Stimulated activated CD4-positive, alpha-beta T cell treated with anti-CD3 and anti-CD28 coated beads, Interleukin-4, amount 100 ng/mL, for 24 hours (primary cell): Measurements from ENCODE around the gene LIPC.
A peak's percentile ranks its signal among the peaks of the same experiment; 100 is the strongest.

Experiments
- DNase-seq: peaks from one replicate; pipeline ENCODE4 v3.0.0-alpha.2; 2020

The LIPC gene

DNA sequence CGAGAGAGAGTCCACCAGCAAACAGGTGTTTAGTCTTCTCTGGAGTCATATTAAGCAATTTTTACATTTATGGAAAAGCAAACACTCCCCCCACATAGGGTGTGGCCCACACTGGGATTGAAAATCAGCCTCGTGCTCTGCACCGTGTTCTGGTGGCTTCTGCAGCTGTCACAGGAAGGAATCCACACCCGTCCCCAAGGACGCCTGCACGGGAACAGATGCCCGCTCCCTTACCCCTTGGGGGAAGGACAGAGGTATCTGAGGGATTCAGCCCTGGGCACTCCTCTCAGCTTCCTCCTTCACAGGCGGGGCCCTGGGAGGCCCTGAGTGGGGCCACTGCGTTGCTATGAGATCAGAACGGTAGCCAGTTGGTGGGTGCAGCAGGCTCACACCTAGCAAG lies 27.8 kb downstream of the LIPC start:
- no peak for DNase-seq

DNA sequence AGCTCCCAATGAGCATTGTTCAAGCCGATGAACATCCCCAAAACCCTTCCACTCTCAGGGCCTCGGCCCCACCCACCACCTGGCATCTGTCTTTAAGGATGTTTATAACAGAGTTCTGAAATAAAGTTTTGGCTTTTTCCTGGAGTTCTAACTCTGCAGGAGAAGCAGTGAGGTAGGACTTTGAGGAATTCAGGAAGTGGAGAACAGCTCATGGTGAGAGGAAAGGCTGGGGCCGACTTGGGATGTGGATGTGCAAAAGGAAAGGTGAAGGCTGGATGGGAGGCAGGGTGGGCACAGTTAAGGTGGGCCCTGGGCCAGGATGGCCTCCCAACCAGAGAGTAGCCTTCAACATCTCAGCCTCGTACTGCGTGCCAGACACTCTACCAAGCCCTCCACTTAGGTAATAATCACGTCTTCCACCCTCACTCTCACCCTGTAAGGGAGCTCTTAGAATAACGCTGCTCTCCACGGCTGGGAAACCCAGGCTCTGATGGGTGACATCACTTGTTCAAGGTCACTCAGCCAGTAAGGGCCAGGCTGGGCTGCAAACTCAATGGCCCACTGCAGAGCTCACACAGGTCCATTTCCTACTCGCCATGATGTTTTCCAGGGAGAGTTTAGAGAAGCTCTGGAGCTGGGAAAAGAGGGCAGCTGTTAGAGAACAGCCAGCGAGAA lies 28.5 kb downstream of the LIPC start:
- DNase-seq = no peak

DNA sequence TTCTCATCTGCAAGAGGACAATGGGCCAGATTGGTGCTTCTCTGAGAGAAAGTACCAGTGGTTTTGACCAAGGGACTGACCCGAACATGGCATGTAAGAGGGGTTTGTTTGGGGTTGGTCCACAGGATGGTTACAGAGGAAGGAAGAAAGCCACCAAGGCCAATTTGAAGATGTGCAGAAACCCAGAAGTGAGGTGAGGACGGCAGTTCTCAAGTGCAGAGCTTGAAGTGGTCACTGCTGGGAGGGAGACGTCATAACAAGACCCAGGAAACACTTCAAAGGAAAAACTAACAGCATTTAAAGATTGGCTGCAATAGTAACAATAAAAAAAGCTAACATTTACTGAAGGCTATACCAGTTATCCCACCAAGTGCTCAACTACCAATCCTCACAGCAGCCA lies 29.1 kb downstream of the LIPC start:
- DNase-seq = no peak

DNA sequence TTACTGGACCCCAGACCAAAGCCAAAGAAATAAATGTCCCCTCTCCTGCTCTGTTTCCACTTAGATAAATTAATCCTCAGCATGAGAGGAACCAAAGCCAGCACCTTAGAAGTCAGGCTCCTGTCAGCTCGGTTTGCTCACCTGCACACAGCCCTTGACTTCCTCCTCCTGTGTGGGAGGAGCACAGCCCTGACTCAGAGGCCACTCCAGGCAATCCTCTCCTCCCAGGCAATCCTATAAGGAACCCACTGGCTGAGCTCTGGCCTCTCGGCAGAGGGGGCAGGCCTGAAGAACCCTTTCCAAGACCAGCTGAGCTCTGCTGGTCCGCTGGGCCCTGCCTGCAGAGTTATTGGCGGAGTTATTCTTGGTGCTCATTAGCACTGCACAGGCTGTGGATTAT lies 30.8 kb downstream of the LIPC start:
- no peak for DNase-seq

DNA sequence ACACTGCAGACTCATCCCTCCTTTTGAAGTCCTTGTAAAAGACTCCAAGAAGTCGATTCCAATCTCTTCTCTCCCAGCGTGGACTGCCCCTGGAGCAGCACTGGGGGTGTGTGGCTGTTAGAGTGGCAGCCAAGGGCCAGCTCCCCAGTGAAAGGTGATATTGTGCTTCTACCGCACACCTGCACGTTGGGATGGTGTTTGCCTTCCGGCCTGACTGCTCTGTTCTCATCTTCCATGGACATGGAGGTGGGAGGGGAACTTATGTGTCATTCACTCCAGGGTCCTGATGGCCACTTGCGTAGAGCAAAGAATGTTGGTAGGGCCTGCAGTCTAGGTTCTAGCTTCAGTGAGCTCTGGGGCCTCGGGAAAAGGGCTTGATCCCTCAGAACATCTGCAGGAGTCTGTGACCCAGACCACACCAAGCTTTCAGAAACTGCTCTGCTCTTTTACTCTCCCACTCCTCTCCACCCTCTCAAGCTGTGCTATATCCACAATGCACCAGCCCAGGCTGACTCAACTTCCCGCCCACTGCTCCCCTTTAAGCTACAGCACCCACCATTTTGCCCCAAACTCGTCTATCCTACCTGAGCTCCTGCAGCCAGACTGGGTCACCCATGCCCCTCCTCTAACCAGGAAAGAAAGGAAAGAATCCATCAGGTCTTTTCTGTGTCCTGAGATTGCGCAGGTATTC lies 31.3 kb downstream of the LIPC start:
- peak; percentile 17 for DNase-seq

DNA sequence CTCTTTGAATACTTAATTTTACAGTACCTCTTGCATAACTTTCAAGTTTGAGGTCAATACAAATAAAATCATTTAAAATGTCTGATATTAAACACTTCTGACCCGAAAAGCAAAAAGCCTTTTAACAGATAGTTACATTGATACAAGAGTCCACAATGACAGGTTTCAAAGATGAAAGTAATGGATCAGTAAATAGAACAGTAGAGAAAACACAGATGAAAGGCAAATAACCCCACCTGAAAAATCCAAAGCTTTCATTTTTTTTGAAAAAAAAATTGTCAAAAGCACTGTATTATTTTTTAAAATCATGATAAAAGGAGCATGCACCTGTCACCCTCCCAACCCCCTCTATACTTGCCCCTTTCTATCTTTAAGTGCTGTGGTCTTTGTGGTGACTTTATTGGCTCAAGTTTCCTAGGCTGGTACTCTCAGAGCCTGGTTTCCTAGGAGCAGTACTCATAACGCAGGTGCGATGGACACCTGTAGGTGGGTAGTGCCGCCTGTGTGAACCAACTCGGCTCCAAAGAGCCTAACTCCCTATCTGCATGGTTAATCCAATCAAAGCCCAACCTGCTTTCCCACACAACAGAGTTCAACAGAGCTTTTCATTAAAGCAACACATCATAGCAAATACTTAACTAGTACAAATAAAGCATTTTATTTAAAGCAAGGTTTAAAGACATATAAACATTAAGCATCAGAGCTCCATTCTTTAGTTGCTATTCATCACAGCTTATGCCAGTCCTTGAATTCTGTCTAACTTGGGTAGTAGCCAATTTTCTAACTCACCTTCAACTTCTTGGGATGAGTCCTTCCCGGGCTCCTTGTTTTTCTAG lies 32.2 kb downstream of the LIPC start:
- DNase-seq = no peak

DNA sequence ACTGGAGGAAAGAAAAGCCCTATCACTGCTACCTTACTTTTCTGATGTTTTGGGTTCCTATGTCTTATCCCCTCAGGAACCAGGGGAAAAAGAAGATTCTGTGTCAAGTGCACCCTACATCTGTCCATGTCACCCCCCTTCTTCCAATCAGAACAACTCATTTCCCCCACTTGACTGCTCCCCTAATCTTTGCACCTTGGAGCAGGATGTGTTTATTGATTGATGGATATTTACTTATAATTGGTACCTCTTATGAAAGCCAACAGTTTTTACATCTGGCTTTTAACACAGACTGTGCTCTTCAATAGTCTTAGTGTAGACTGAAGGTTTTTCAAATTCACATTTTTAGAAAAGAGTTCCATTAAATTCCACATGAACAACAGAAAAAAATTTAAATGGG lies 33.3 kb downstream of the LIPC start:
- DNase-seq = no peak

DNA sequence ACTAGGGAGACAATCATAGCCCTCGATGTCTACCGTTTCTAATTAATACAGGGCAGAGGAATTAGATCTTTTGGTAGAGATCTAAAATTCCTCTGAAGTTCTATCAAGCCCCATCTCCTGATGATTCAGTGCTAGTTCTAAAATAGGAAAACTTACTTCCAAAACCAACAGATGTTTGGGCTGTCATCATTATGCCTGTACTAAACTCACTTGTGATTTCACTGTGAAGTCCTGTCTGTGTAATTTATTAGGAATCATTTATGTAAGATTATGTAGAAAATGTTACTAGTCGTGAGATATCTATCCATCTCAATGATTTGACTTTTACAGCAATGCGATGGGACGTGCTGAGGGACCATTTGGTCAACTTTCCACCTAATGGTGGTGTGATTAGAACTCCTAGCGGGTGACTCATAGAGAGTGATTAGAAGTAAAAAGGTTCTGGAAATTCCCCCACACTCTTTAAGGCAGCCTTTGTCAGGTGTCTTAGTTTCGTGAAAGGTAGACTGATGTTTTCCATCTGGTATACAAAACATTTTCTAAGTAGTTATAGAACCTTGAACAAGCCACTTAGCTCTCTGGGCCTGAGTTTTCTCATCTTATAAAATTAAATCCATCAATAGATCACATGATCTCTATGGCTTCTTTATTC lies 34.2 kb downstream of the LIPC start:
- DNase-seq = no peak

DNA sequence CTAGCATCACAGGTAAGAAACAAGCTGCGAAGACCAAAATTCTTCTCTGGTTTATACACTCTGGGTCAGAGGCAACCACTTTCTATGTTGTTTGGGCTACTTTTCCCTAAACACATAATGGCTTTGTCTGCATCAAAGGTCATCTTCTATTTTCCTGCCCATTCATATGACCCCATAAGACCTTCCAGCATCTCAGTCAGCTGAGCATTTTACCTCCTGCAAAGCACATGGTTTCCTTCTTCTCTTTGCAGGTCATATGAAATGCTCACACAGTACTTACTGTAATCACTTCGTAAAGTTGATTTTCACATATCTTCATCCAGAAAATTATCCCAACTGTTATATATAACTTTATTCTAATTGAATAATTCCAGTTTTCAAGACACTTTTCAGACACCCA lies 34.8 kb downstream of the LIPC start:
- DNase-seq = no peak

DNA sequence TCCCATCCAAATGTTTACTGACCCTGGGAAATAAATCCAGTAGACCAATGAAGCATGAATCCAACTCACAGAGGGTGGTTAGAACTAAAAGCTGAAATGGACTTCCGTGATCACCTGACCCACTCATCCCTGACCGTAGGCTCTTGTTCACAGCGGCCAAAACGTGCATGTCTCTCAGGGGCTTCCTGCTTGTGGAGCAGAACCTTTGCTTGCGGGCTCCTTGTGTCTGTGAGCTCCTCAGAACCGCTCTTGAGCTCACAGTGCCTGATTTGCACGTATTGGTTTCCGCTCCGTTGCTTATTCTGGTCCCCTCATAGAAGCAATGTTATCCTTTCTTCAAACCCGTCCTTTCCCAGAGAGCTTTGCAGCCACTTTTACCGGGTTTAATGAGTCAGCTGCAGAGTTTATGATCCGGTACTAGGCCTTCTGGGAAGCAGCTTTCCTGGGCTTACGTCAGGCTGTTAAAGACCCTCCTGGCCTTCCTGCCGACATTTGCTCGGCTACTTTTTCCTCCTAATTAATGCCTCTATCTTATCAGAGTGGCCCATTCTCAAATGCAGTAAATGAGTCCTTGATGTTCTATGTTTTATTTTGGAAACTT lies 35.4 kb downstream of the LIPC start:
- no peak for DNase-seq

DNA sequence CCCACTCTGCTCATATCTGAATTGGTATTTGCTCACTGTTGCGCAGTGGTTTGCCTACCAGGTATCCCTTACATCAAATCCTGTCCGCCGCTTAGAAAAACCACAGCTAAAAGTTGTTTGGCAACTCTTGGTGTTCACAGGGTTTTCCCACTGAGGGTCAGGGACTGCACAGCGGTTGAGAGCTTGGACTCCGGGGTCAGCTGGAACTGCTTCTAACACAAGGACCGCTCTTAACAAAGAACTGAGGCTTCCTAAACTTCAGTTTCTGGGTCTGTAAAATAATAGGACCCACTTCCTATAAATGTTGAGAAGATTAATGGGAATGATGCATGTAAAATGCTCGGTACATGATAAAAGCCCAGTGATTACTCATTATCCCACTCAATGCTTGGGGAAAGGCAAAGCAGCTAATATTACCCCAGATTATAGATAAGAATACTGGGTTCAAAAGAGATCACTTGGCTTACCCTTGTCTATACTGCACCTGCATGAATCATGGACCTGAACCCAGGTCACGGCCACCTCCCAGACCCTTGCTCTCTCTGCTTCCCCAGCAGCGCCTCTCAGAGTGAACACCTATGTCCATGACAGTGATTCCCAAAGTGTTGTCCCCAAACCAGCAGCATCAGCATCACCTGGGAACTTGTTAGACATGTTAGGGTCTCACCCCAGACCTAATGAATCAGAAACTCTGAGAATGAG lies 36.1 kb downstream of the LIPC start:
- no peak for DNase-seq

DNA sequence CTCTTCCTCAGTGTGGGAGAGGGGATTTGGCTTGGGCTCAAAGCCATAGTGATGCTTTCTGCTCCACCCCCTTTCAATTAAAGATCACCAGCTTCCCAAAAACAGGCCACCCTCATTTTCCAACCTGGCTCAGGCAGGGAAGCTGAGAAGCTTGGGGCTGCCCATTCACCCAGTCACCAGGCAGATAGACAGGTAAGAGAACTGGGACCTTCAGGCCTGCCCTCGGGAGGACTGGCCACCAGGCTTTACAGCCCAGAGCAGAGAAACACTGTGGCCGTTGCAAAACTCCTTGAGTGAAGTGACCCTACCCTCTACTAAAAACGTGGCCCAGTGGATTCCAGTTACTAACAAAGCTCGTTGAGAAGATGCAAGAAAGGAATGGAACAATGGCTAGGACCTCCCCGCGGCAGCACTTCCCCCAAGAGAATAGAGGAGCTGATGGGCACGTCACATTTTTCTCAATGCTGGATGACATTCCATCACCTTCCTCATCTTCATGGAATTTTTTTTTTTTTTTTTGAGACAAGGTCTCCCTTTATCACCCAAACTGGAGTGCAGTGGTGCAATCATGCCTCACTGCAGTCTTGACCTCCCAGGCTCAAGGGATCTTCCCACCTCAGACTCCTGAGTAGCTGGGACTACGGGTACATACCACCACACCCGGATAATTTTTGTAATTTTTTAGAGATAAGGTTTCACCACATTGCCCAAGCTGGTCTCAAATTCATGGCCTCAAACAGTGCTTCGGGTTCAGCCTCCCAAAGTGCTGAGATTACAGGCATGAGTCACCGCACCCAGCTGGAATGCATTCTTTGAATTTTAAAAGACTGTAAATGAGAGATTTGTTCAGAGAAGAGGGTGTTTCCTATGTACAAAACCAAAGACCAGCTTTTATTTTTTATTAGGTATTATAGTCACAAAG lies 37.9 kb downstream of the LIPC start:
- no peak for DNase-seq

DNA sequence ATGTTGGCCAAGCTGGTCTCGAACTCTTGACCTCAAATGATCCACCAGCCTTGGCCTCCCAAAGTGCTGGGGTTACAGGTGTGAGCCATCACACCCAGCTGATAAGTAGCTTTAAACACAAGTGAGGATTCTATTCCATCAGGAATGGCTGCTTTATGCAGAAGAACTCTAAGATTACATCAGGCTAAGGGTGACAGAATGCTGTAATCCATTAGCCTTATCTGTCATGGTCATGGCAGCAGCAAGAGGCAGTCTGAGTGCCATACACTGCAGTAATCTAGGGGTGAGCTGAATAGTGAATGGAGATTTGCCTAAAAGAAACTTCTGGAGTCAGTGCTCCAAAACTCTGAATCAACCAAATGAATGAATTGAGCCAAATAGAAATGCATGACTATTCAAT lies 39.6 kb downstream of the LIPC start:
- no peak for DNase-seq

DNA sequence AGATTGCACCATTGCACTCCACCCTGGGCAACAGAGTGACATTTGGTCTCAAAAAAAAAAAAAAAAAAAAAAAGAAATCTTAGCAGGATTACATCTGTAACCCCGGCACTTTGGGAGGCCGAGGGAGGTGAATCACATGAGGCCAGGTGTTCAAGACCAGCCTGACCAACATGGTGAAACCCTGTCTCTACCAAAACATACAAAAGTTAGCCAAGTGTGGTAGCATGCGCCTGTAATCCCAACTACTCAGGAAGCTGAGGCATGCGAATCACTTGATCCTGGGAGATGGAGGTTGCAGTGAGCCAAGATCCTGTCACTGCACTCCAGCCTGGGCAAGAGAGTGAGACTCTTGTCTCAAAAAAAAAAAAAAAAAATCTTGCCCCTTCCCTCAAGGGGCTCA lies 40.4 kb downstream of the LIPC start:
- no peak for DNase-seq

DNA sequence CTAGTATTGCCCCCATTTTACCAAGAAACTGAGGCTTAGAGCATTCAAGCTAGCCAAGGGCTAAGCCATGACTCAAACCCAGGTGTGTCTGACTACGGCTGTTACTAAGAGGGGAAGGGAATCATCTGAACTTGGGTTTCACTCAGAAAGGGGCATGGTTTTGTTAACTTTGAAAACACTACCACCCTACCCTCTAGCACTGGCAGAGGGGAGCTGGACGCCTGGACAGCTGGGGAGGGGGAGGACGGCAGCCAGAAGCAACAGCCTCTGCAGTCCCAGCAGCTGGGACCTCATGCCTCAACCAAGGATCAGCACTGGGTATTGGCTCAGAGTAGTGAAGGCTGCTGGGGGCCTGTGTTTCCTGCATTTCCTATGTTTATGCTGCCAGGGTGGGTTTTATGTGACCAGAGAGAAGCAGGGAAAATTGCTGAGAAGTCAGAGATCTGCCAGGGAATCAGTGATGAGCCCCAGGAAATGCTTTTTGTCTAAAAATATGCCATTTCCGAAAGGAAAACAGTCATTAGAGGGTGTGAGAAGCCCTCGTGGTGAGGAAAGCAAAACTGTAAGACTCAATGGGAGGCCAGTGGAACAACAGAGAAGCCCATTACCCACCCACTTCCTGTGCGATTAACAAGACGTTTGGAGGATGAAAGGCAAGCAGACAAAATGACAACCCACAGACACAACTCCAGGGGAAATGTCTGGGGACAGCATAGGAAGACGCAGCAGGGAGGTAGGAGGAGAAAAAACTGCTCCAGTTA lies 41.2 kb downstream of the LIPC start:
- DNase-seq = peak; percentile 54

DNA sequence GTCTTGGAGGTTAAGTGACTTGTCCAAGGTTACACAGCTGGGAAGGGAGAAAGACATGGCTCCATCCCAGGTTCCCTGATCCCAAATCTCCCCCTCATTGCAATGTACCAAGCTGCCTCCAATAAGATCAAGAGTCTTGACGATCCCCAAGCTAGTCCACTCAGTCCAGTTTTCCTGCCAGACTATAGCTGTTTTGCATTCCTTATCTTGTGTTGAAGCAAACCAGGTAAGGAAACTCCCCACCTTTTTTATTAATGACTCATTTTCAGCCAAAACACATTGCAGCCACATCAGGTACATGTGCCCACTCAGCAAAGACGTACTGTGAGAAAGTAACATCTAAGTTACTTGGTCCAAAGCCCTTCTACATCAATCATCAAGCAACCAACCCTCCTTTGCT lies 41.9 kb downstream of the LIPC start:
- peak; percentile 20 for DNase-seq

DNA sequence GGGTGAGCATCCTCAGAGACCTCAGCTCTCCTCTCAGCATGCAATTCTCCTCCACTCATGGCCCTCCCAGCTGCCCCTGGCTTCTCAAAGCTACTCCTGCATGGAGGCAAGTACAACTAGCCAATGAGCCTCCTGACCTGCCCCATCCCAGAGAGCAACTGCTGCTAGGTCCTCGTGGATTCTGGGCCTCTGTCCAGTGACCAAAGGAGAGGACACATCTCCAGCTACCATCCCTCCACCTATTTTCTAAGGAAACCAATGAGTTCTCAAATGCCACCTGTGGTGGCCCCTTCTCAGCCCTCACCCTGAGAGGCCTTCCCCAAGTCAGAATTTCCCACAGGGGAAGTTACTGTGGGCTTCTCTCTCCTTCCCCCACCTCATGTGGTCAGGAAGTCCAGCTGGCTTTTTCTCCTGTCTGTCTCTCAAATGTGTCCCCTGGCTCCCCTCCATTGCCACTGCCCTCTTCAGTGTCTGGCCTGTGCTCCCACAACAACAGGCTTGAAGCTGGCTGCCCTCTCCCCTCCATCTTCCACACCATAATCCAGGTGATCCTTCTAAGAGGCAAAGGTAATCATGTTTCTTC lies 43.0 kb downstream of the LIPC start:
- no peak for DNase-seq

DNA sequence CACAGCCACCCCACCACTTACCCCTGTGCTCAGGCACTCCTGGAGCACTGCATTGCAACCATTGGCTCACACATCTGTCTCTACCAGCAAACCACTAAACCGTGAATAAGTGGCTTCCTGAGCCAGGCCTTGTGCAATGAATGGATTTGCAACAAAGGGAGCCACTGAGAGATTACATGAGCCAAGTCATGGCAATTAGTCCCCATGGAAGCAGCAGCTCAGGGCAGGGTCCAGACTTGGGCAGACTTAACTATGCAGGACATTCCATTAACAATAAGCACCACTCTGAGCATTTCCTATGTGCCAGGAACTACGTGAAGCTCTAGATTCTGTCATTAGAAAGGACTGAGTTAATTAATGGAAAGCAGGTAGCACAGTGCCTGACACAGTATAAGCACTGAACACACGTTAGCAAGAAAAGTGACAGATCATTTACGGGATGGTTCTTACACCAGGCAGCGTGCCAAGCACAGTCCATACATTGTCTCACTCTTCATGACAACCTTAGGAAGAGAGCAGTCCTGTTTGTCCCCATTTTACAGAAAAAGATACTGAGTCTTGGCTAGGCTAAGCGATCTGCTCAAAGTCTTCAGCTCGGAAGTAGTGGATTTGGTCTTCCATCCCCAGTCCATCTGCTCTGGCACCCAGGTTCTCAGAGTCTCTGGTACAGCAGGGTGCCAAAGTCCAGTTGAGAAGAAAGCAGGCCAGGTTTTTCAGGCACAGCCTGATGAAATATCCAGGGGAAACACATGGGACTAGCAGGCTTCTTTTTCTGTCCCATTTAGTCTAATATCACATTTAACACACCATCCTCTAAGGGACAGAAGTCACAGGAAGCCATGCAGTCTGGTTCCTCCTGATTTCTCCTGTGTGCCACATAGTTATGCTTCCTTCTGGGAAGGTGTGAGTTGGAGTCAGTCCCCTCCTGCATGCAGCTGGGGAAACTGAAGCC lies 44.1 kb downstream of the LIPC start:
- DNase-seq = no peak
